Measurements from ENCODE around the gene BBS9. TPM values are rescaled to one million over a fixed set of nuclear protein-coding genes. Genes with fewer than 3 reads are reported as not detected.

Gene BBS9
- total and polyA plus RNA-seq, 2 experiments from 2014 or later, result 27.2 to 66.1 TPM

DNA sequence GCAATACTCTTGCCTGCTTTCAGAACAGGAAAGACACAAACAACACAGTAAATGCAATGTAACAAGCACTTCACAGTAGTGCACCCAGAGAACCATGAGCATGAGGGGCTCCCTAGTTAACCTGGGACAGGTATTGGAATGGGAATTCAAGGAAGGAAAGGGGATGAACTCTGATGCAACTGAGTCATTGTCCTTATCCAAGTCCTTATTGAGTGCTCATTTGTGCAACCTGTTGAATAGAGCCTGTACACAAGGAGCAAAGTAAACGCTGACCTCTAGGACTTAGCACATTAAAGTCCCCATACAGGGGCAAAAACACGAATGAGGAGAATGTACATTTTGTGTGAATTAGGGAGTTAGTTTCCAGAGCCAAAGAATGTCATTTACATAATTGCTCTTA lies 499.5 kb downstream of the BBS9 start (continued):
- TF ChIP-seq ZNF331 (CRISPR knock-in tag; IDR thresholded peaks at IDR 0.05; ENCODE audit: low read depth) (no peak), EZH2 (IDR thresholded peaks at IDR 0.05; ENCODE audit: low read depth, unreplicated experiment) (no peak), CREB1 (CRISPR knock-in tag; IDR thresholded peaks at IDR 0.05; ENCODE audit: low read depth) (no peak), NANOG (IDR thresholded peaks at IDR 0.05; ENCODE audit: borderline replicate concordance) (no peak)

- no peaks in the 10 kb centered on the region for H3K36me3 ChIP-seq (ENCODE audit: insufficient read depth)
- Mint-ChIP-seq H3K27ac (no peak overlapping the region; the same call in 1 of the 2 replicates), H3K4me3 (no peak overlapping the region), H3K36me3 (ENCODE audit: low read depth) (peaks cover 6% of the 10 kb centered on the region; the same call in 2 of the 3 replicates), H3K27me3 (ENCODE audit: insufficient read depth, low read depth, poor library complexity) (no peaks in the 10 kb centered on the region), H3K9me3 (peaks cover 7% of the 10 kb centered on the region), H3K4me1 (peaks cover 20% of the 10 kb centered on the region)
- H2AFZ ChIP-seq, result no peak overlapping the region
- H3K27me3 ChIP-seq (ENCODE audit: insufficient read depth), result no peaks in the 10 kb centered on the region
- DNase-seq (ENCODE audit: low spot score) (no peak), ATAC-seq (no peak)
- no peak overlapping the region for H3K27ac ChIP-seq (ENCODE audit: low read depth)
- H3K79me2 ChIP-seq (replicated peaks; ENCODE audit: insufficient read depth), result no peaks in the 10 kb centered on the region
- no peaks in the 10 kb centered on the region for H3K9me2 ChIP-seq (ENCODE audit: insufficient read depth)
- H3F3A ChIP-seq (replicated peaks; ENCODE audit: low read depth), result no peaks in the 10 kb centered on the region
- no peak overlapping the region for H3K4me2 ChIP-seq
- TF ChIP-seq ETS1 (IDR thresholded peaks at IDR 0.05) (no peak), CTCF (conservative IDR thresholded peaks at IDR 0.05; ENCODE audit: low read depth in 2 of 2) (no peak), EZH2phosphoT487 (IDR thresholded peaks at IDR 0.05; ENCODE audit: unreplicated experiment) (no peak)
- H4K20me1 ChIP-seq (replicated peaks; ENCODE audit: insufficient read depth), result no peaks in the 10 kb centered on the region
- H3K4me1 ChIP-seq (ENCODE audit: insufficient read depth), result peaks cover 2% of the 10 kb centered on the region; the same call in 1 of the 2 replicates
- no peak overlapping the region for H3K4me3 ChIP-seq
These were observed 501.0 kb downstream of the BBS9 start for GRCh38 chr7:33630359-33630758.

- H3K36me3 Mint-ChIP-seq (ENCODE audit: low read depth), result no peaks in the 10 kb centered on the region; the same call in 2 of the 3 replicates
- H3K4me3 Mint-ChIP-seq, result no peak overlapping the region
- no peak overlapping the region for H3K27ac ChIP-seq (ENCODE audit: low read depth)
- no peaks in the 10 kb centered on the region for H3K27me3 ChIP-seq (ENCODE audit: insufficient read depth)
- TF ChIP-seq ZNF331 (CRISPR knock-in tag; IDR thresholded peaks at IDR 0.05; ENCODE audit: low read depth) (no peak), ETS1 (IDR thresholded peaks at IDR 0.05) (no peak), POLR2AphosphoS5 (IDR thresholded peaks at IDR 0.05; ENCODE audit: low read depth) (no peak), NANOG (IDR thresholded peaks at IDR 0.05; ENCODE audit: borderline replicate concordance) (no peak), CREB1 (CRISPR knock-in tag; IDR thresholded peaks at IDR 0.05; ENCODE audit: low read depth) (no peak), EZH2 (IDR thresholded peaks at IDR 0.05; ENCODE audit: low read depth, unreplicated experiment) (no peak)
- TF ChIP-seq, protein P1, sequence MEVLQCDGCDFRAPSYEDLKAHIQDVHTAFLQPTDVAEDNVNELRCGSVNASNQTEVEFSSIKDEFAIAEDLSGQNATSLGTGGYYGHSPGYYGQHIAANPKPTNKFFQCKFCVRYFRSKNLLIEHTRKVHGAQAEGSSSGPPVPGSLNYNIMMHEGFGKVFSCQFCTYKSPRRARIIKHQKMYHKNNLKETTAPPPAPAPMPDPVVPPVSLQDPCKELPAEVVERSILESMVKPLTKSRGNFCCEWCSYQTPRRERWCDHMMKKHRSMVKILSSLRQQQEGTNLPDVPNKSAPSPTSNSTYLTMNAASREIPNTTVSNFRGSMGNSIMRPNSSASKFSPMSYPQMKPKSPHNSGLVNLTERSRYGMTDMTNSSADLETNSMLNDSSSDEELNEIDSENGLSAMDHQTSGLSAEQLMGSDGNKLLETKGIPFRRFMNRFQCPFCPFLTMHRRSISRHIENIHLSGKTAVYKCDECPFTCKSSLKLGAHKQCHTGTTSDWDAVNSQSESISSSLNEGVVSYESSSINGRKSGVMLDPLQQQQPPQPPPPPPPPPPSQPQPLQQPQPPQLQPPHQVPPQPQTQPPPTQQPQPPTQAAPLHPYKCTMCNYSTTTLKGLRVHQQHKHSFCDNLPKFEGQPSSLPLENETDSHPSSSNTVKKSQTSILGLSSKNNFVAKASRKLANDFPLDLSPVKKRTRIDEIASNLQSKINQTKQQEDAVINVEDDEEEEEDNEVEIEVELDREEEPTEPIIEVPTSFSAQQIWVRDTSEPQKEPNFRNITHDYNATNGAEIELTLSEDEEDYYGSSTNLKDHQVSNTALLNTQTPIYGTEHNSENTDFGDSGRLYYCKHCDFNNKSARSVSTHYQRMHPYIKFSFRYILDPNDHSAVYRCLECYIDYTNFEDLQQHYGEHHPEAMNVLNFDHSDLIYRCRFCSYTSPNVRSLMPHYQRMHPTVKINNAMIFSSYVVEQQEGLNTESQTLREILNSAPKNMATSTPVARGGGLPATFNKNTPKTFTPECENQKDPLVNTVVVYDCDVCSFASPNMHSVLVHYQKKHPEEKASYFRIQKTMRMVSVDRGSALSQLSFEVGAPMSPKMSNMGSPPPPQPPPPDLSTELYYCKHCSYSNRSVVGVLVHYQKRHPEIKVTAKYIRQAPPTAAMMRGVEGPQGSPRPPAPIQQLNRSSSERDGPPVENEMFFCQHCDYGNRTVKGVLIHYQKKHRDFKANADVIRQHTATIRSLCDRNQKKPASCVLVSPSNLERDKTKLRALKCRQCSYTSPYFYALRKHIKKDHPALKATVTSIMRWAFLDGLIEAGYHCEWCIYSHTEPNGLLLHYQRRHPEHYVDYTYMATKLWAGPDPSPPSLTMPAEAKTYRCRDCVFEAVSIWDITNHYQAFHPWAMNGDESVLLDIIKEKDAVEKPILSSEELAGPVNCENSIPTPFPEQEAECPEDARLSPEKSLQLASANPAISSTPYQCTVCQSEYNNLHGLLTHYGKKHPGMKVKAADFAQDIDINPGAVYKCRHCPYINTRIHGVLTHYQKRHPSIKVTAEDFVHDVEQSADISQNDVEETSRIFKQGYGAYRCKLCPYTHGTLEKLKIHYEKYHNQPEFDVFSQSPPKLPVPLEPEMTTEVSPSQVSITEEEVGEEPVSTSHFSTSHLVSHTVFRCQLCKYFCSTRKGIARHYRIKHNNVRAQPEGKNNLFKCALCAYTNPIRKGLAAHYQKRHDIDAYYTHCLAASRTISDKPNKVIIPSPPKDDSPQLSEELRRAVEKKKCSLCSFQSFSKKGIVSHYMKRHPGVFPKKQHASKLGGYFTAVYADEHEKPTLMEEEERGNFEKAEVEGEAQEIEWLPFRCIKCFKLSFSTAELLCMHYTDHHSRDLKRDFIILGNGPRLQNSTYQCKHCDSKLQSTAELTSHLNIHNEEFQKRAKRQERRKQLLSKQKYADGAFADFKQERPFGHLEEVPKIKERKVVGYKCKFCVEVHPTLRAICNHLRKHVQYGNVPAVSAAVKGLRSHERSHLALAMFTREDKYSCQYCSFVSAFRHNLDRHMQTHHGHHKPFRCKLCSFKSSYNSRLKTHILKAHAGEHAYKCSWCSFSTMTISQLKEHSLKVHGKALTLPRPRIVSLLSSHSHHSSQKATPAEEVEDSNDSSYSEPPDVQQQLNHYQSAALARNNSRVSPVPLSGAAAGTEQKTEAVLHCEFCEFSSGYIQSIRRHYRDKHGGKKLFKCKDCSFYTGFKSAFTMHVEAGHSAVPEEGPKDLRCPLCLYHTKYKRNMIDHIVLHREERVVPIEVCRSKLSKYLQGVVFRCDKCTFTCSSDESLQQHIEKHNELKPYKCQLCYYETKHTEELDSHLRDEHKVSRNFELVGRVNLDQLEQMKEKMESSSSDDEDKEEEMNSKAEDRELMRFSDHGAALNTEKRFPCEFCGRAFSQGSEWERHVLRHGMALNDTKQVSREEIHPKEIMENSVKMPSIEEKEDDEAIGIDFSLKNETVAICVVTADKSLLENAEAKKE (CRISPR knock-in tag; IDR thresholded peaks at IDR 0.05), result no peak
- no peak overlapping the region for H3K27ac Mint-ChIP-seq
- H3K4me1 ChIP-seq (ENCODE audit: insufficient read depth), result no peaks in the 10 kb centered on the region; the same call in 1 of the 2 replicates
- 0 out of 2 replicates have a peak, but pooled peaks cover 6% of the 10 kb centered on the region for H3K9me2 ChIP-seq (ENCODE audit: insufficient read depth)
- peak; percentile 49 for ATAC-seq
- H3K9me3 Mint-ChIP-seq, result no peaks in the 10 kb centered on the region; the same call in 2 of the 3 replicates
- H3F3A ChIP-seq (replicated peaks; ENCODE audit: low read depth), result no peaks in the 10 kb centered on the region
- no peak overlapping the region for H2AFZ ChIP-seq
- no peaks in the 10 kb centered on the region for H3K79me2 ChIP-seq (replicated peaks; ENCODE audit: insufficient read depth)
- no peak for DNase-seq (ENCODE audit: low spot score)
- H3K27me3 Mint-ChIP-seq (ENCODE audit: insufficient read depth, low read depth, poor library complexity), result no peaks in the 10 kb centered on the region
- H3K4me2 ChIP-seq, result no peak overlapping the region
- H3K36me3 ChIP-seq (ENCODE audit: insufficient read depth), result no peaks in the 10 kb centered on the region
- H4K20me1 ChIP-seq (replicated peaks; ENCODE audit: insufficient read depth), result no peaks in the 10 kb centered on the region
- no peak overlapping the region for H3K4me3 ChIP-seq
- peaks cover 14% of the 10 kb centered on the region for H3K4me1 Mint-ChIP-seq
These were observed 503.0 kb downstream of the BBS9 start for GRCh38 chr7:33632322-33632721.

Measured in GM23338 (cell line).